HCT116 (cell line): Measurements from ENCODE around the gene STX12. TPM values are rescaled to one million over a fixed set of nuclear protein-coding genes. Genes with fewer than 3 reads are reported as not detected.

ENCODE experiments used
- total RNA-seq: library from RNA; stranded (reverse); gene quantifications from one replicate; pipeline ENCODE4 v1.2.1, GENCODE V29; 2021; ENCODE audit not compliant: unreplicated experiment

The STX12 gene
- total RNA-seq, 1 experiment from 2014 or later: 27.6 TPM

Other genes with a start within 250 kb of the STX12 start
- gene AHDC1, start 169.1 kb upstream of the STX12 start, total RNA-seq: 33.7 TPM
- gene FGR, start 138.0 kb upstream of the STX12 start, total RNA-seq: not detected
- gene IFI6, start 101.0 kb upstream of the STX12 start, total RNA-seq: 14.8 TPM
- gene FAM76A, start 47.3 kb upstream of the STX12 start, total RNA-seq: 9.6 TPM
- 57.4 TPM for gene PPP1R8, start 57.6 kb downstream of the STX12 start, total RNA-seq
- 8.0 TPM for gene THEMIS2, start 99.3 kb downstream of the STX12 start, total RNA-seq
- 55.5 TPM for gene RPA2, start 141.4 kb downstream of the STX12 start, total RNA-seq
- 16.4 TPM for gene SMPDL3B, start 161.8 kb downstream of the STX12 start, total RNA-seq
- gene XKR8, start 186.8 kb downstream of the STX12 start, total RNA-seq: 11.0 TPM